ENCODE measurements around the gene TMEM89. TPM values are rescaled to one million over a fixed set of nuclear protein-coding genes. Genes with fewer than 3 reads are reported as not detected.

Gene TMEM89
- total RNA-seq, 1 experiment from 2014 or later, result not detected

DNA sequence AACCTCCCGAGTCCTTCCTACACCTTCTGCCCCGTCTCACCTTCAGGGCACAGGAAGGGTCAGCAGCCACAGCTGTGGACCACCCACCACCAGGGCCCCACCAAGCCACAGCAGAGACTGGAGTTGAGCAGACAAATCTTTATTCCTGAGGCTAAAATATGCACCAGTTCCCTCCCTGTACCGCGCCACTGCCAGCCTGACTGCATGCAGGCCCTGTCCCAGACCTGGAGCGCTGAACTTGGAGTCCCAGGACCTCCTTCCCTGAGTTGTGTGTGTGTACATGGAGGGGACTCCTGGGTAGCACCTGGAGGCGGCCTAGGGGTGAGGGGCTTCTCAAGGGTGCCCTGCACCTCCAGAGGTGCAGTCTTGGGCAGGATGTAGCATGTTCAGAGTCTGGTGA lies 4.0 kb upstream of the TMEM89 start:
- H3K4me3 ChIP-seq (ENCODE audit: low read depth in 2 of 2, low read length in 2 of 2), result no peak overlapping the region
- DNase-seq (ENCODE audit: low read depth, low spot score), result no peak
- no TSS peak for BruUV-seq (replicated peaks)
- ATAC-seq, result no peak
- H3K9me3 ChIP-seq (ENCODE audit: control insufficient read depth, insufficient read depth, low read depth, low read length), result no peaks in the 10 kb centered on the region
- H3K27ac ChIP-seq (ENCODE audit: low read length), result no peak overlapping the region
- H3K4me1 ChIP-seq (ENCODE audit: control insufficient read depth, insufficient read depth, low read length), result no peaks in the 10 kb centered on the region
- intact Hi-C loops (cut with micrococcal nuclease; ENCODE audit: unreplicated experiment) (no loop called here), in situ Hi-C loops (cut with HindIII; ENCODE audit: low pct_unique_long_range_greater_than_20kb, low sequenced_read_pairs) (no loop called here)
- no peaks in the 10 kb centered on the region for H3K36me3 ChIP-seq (ENCODE audit: control insufficient read depth, insufficient read depth, low read length)
- TF ChIP-seq TCF7L2 (IDR thresholded peaks at IDR 0.05; ENCODE audit: low read depth, low read length), result no peak
- ChIA-PET CTCF (no interaction called here), POLR2A (no interaction called here)
- no peaks in the 10 kb centered on the region for H3K27me3 ChIP-seq (ENCODE audit: control insufficient read depth, insufficient read depth, low read length)

DNA sequence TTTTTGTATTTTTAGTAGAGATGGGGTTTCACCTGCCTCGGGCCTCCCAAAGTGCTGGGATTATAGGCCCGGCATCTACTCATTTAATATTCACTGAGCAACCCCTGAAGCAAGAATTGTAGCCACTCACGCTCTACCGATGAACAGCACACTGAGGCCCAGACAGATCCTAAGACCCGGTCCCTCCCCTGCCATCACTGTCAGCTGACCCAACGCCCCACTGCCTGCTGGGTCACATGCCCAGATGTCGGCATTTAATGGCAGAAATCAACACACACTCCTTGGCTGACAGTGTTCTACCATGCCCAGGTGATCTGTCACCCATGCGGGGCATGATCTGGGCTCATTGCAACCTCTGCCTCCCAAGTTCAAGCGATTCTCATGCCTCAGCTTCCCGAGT lies 3.2 kb upstream of the TMEM89 start:
- POLR2A ChIA-PET, result no interaction called here
- CTCF ChIA-PET, result no interaction called here
- no peaks in the 10 kb centered on the region for H3K27me3 ChIP-seq (ENCODE audit: control insufficient read depth, insufficient read depth, low read length)
- no peaks in the 10 kb centered on the region for H3K4me1 ChIP-seq (ENCODE audit: control insufficient read depth, insufficient read depth, low read length)
- TF ChIP-seq REST (IDR thresholded peaks at IDR 0.05; ENCODE audit: insufficient read depth in 1 of 2, low read depth in 2 of 2, low read length in 1 of 2), result no peak
- no peak for TF ChIP-seq CTCF (IDR thresholded peaks at IDR 0.05)
- no peak for TF ChIP-seq POLR2AphosphoS5 (IDR thresholded peaks at IDR 0.05; ENCODE audit: low read depth, low read length)
- TF ChIP-seq TCF7L2 (IDR thresholded peaks at IDR 0.05; ENCODE audit: low read depth, low read length), result no peak
- TF ChIP-seq SIN3A (IDR thresholded peaks at IDR 0.05; ENCODE audit: borderline replicate concordance, insufficient read depth, low read depth, low read length), result no peak
- no peaks in the 10 kb centered on the region for H3K9me3 ChIP-seq (ENCODE audit: control insufficient read depth, insufficient read depth, low read depth, low read length)
- H3K4me3 ChIP-seq (ENCODE audit: low read depth in 2 of 2, low read length in 2 of 2), result no peak overlapping the region
- intact Hi-C loops (cut with micrococcal nuclease; ENCODE audit: unreplicated experiment) (no loop called here), in situ Hi-C loops (cut with HindIII; ENCODE audit: low pct_unique_long_range_greater_than_20kb, low sequenced_read_pairs) (no loop called here)
- no TSS peak for BruUV-seq (replicated peaks)
- H3K27ac ChIP-seq (ENCODE audit: low read length), result no peak overlapping the region
- DNase-seq (ENCODE audit: low read depth, low spot score) (no peak), ATAC-seq (no peak)
- H3K36me3 ChIP-seq (ENCODE audit: control insufficient read depth, insufficient read depth, low read length), result no peaks in the 10 kb centered on the region

GRCh38 chr3:48623851-48624547 lies 2.4 kb upstream of the TMEM89 start:
- CTCF ChIA-PET, result no interaction called here
- intact Hi-C loops (cut with micrococcal nuclease; ENCODE audit: unreplicated experiment) (no loop called here), in situ Hi-C loops (cut with HindIII; ENCODE audit: low pct_unique_long_range_greater_than_20kb, low sequenced_read_pairs) (no loop called here)

More at GRCh38 chr3:48623851-48624547, 2.4 kb upstream of the TMEM89 start:
- no peak for TF ChIP-seq SIN3A (IDR thresholded peaks at IDR 0.05; ENCODE audit: borderline replicate concordance, insufficient read depth, low read depth, low read length)
- no peak for TF ChIP-seq CTCF (IDR thresholded peaks at IDR 0.05)
- no peak for TF ChIP-seq TCF7L2 (IDR thresholded peaks at IDR 0.05; ENCODE audit: low read depth, low read length)
- no peak for TF ChIP-seq REST (IDR thresholded peaks at IDR 0.05; ENCODE audit: insufficient read depth in 1 of 2, low read depth in 2 of 2, low read length in 1 of 2)
- no peak for TF ChIP-seq POLR2AphosphoS5 (IDR thresholded peaks at IDR 0.05; ENCODE audit: low read depth, low read length)
- H3K27me3 ChIP-seq (ENCODE audit: control insufficient read depth, insufficient read depth, low read length), result no peaks in the 10 kb centered on the region
- no peaks in the 10 kb centered on the region for H3K36me3 ChIP-seq (ENCODE audit: control insufficient read depth, insufficient read depth, low read length)
- POLR2A ChIA-PET, result interaction anchor here (0.6 to 0.7 kb wide), 2 partner anchors 65 to 102 kb away, joined by 3 to 9 read pairs; no protein-coding TSS in a partner anchor
- no peaks in the 10 kb centered on the region for H3K9me3 ChIP-seq (ENCODE audit: control insufficient read depth, insufficient read depth, low read depth, low read length)
- ATAC-seq, result no peak
- no peak overlapping the region for H3K27ac ChIP-seq (ENCODE audit: low read length)
- H3K4me3 ChIP-seq (ENCODE audit: low read depth in 2 of 2, low read length in 2 of 2), result no peak overlapping the region
- no TSS peak for BruUV-seq (replicated peaks)
- no peaks in the 10 kb centered on the region for H3K4me1 ChIP-seq (ENCODE audit: control insufficient read depth, insufficient read depth, low read length)
- DNase-seq (ENCODE audit: low read depth, low spot score), result no peak

Data from Panc1 (cell line).